H1 (cell line): Measurements from ENCODE around the gene PKN3. TPM values are rescaled to one million over a fixed set of nuclear protein-coding genes. Genes with fewer than 3 reads are reported as not detected.

Experiments
- CTCF ChIA-PET: fragments of 300-600 bp; sonication (Branson Sonifier 250); formaldehyde crosslinking; loops from one replicate; lab custom pipeline; 2021; ENCODE audit not compliant: partially characterized antibody; lab: Charles Lee
- POLR2A ChIA-PET: fragments of 300-600 bp; sonication (Branson Sonifier 250); formaldehyde crosslinking; loops from one replicate; lab custom pipeline; 2021; ENCODE audit warnings: inconsistent platforms; ENCODE audit not compliant: partially characterized antibody; lab: Charles Lee
- DNase-seq, 2 experiments: peaks; one replicate each; pipeline versions ENCODE4 v3.0.0 to v3.0.0-alpha.2; 2010 to 2022; ENCODE audit warnings: low spot score in 2 of 2, low read depth in 1 of 2, mixed read lengths in 1 of 2
- FAIRE-seq: peaks from 2 replicates; lab custom pipeline; 2011; peaks lifted over from hg19 to GRCh38; lab: Jason Lieb, UNC
- H2AFZ ChIP-seq: 2 replicates; pipeline ENCODE4 v1.8.1; 2012; ENCODE audit warnings: low read length, inconsistent platforms
- H2AK5ac ChIP-seq: 2 replicates; pipeline ENCODE4 v1.6.1; 2013; ENCODE audit warnings: low read depth, low read length
- H2BK120ac ChIP-seq: replicated peaks from 2 replicates; pipeline ENCODE3; 2013; ENCODE audit warnings: low read depth, low read length, inconsistent platforms
- H2BK12ac ChIP-seq: 2 replicates; pipeline ENCODE4 v1.6.1; 2013; ENCODE audit warnings: low read depth, low read length
- H2BK15ac ChIP-seq: 2 replicates; pipeline ENCODE4 v1.6.1; 2013; ENCODE audit warnings: low read length
- H2BK20ac ChIP-seq: 2 replicates; pipeline ENCODE4 v1.6.1; 2013; ENCODE audit warnings: low read length
- H2BK5ac ChIP-seq: 2 replicates; pipeline ENCODE4 v1.6.1; 2013; ENCODE audit warnings: low read depth, low read length
- H3K14ac ChIP-seq: 2 replicates; pipeline ENCODE4 v1.6.1; 2013; ENCODE audit warnings: inconsistent platforms; ENCODE audit not compliant: insufficient read length
- H3K18ac ChIP-seq: 2 replicates; pipeline ENCODE4 v1.6.1; 2013; ENCODE audit warnings: low read length; ENCODE audit errors: extremely low read depth
- H3K23ac ChIP-seq: 2 replicates; pipeline ENCODE4 v1.6.1; 2013; ENCODE audit warnings: inconsistent platforms; ENCODE audit not compliant: insufficient read length
- H3K23me2 ChIP-seq: 2 replicates; pipeline ENCODE4 v1.6.1; 2013; ENCODE audit warnings: low read depth, low read length
- H3K27ac ChIP-seq: 2 replicates; pipeline ENCODE4 v1.6.1; 2011; ENCODE audit warnings: low read depth, low read length, inconsistent platforms
- H3K27me3 ChIP-seq, 4 experiments: replicated peaks in 1 of 4; 1 replicate in 1 of 4; 2 replicates in 3 of 4; pipeline versions ENCODE4 v1.6.1 to v1.8.1; 2011 to 2013; ENCODE audit warnings: low read length in 3 of 4, mild to moderate bottlenecking in 3 of 4, inconsistent platforms in 2 of 4, mixed read lengths in 2 of 4, moderate library complexity in 1 of 4; ENCODE audit not compliant: control insufficient read depth in 3 of 4, insufficient read depth in 3 of 4; ENCODE audit errors: extremely low read depth in 1 of 4
- H3K36me3 ChIP-seq, 4 experiments: 2 replicates each; pipeline versions ENCODE4 v1.6.1 to v1.8.1; 2011 to 2013; ENCODE audit warnings: mild to moderate bottlenecking in 4 of 4, low read length in 3 of 4, moderate library complexity in 2 of 4, control low read depth in 1 of 4, inconsistent platforms in 1 of 4; ENCODE audit not compliant: insufficient read depth in 4 of 4, control insufficient read depth in 2 of 4
- H3K4ac ChIP-seq: replicated peaks from 2 replicates; pipeline ENCODE3; 2013; ENCODE audit warnings: low read length, low read depth, mixed read lengths, inconsistent platforms; ENCODE audit not compliant: insufficient read length
- H3K4me1 ChIP-seq, 4 experiments: replicated peaks in 1 of 4; 1 replicate in 1 of 4; 2 replicates in 3 of 4; pipeline versions ENCODE4 v1.6.1 to v1.8.1; 2011 to 2013; ENCODE audit warnings: low read length in 3 of 4, inconsistent platforms in 2 of 4, mixed read lengths in 1 of 4; ENCODE audit not compliant: insufficient read depth in 4 of 4, control insufficient read depth in 3 of 4
- H3K4me2 ChIP-seq, 2 experiments: 2 replicates each; pipeline versions ENCODE4 v1.6.1 to v1.8.1; 2011 to 2013; ENCODE audit warnings: low read depth in 2 of 2, low read length in 2 of 2, control low read depth in 1 of 2, inconsistent platforms in 1 of 2, mild to moderate bottlenecking in 1 of 2; ENCODE audit not compliant: insufficient read depth in 1 of 2
- H3K4me3 ChIP-seq, 4 experiments: fragments of 200-600, 300-600 bp in 1 of 4; sonication (generic), shearing (Covaris generic), sonication (Bioruptor Twin) in 1 of 4; 2 replicates each; pipeline versions ENCODE4 v1.5.1 to v1.8.1; 2011 to 2016; ENCODE audit warnings: low read length in 4 of 4, low read depth in 3 of 4, control low read depth in 2 of 4, inconsistent platforms in 2 of 4, mild to moderate bottlenecking in 2 of 4, mixed read lengths in 1 of 4, moderate library complexity in 1 of 4; ENCODE audit not compliant: insufficient read depth in 2 of 4; ENCODE audit errors: extremely low read depth in 1 of 4
- H3K56ac ChIP-seq: replicated peaks from 2 replicates; pipeline ENCODE3; 2013; ENCODE audit warnings: low read depth, mild to moderate bottlenecking, mixed read lengths, low read length, inconsistent platforms; ENCODE audit not compliant: insufficient read length
- H3K79me1 ChIP-seq: 2 replicates; pipeline ENCODE4 v1.6.1; 2013; ENCODE audit warnings: low read depth, low read length, control low read depth
- H3K79me2 ChIP-seq, 2 experiments: 2 replicates each; pipeline versions ENCODE4 v1.6.1 to v1.8.1; 2012 to 2013; ENCODE audit warnings: low read length in 2 of 2, mild to moderate bottlenecking in 2 of 2, inconsistent platforms in 1 of 2; ENCODE audit not compliant: insufficient read depth in 2 of 2, control insufficient read depth in 1 of 2
- H3K9ac ChIP-seq, 4 experiments: replicated peaks in 1 of 4; 1 replicate in 1 of 4; 2 replicates in 3 of 4; pipeline versions ENCODE4 v1.6.1 to v1.8.1; 2011 to 2013; ENCODE audit warnings: low read depth in 3 of 4, low read length in 3 of 4, control low read depth in 2 of 4, mild to moderate bottlenecking in 2 of 4, moderate library complexity in 2 of 4, inconsistent platforms in 1 of 4; ENCODE audit errors: extremely low read depth in 1 of 4
- H3K9me3 ChIP-seq, 2 experiments: 2 replicates each; pipeline versions ENCODE4 v1.6.1 to v1.8.1; 2012 to 2013; ENCODE audit warnings: mild to moderate bottlenecking in 2 of 2, moderate library complexity in 2 of 2, control low read depth in 1 of 2, inconsistent platforms in 1 of 2, low read depth in 1 of 2, low read length in 1 of 2, mixed read lengths in 1 of 2; ENCODE audit not compliant: insufficient read depth in 2 of 2
- H4K20me1 ChIP-seq, 2 experiments: replicated peaks in 1 of 2; 2 replicates each; pipeline versions ENCODE3 to v1.8.1; 2011 to 2013; ENCODE audit warnings: inconsistent platforms in 2 of 2, low read length in 2 of 2, mild to moderate bottlenecking in 1 of 2; ENCODE audit not compliant: insufficient read depth in 2 of 2, control insufficient read depth in 1 of 2
- H4K5ac ChIP-seq: 2 replicates; pipeline ENCODE4 v1.6.1; 2013; ENCODE audit warnings: low read length, low read depth, mixed read lengths, inconsistent platforms; ENCODE audit not compliant: insufficient read length
- H4K8ac ChIP-seq: 2 replicates; pipeline ENCODE4 v1.8.0; 2013; ENCODE audit warnings: mild to moderate bottlenecking, moderate library complexity, low read length, inconsistent platforms; ENCODE audit not compliant: insufficient read depth; ENCODE audit errors: extremely low read depth
- H4K91ac ChIP-seq: replicated peaks from 2 replicates; pipeline ENCODE3; 2013; ENCODE audit warnings: low read length, mixed read lengths, inconsistent platforms; ENCODE audit not compliant: insufficient read length
- BACH1 ChIP-seq: IDR thresholded peaks from 2 replicates; pipeline ENCODE4 v1.6.1; 2012; ENCODE audit warnings: low read length, improper control_type of control experiment
- GABPA ChIP-seq: IDR thresholded peaks from 2 replicates; pipeline ENCODE4 v1.6.1; 2011; ENCODE audit warnings: mild to moderate bottlenecking, low read length, moderate library complexity, borderline replicate concordance; ENCODE audit not compliant: insufficient read depth
- HDAC6 ChIP-seq: IDR thresholded peaks from one replicate; pipeline ENCODE4 v1.7.1; 2012; ENCODE audit warnings: low read depth, mild to moderate bottlenecking, inconsistent platforms, low read length, moderate library complexity
- JUND ChIP-seq: IDR thresholded peaks from 2 replicates; pipeline ENCODE4 v1.6.1; 2011; ENCODE audit warnings: mild to moderate bottlenecking, improper control_type of control experiment, low read length
- ZNF274 ChIP-seq: IDR thresholded peaks from 2 replicates; pipeline ENCODE4 v1.7.0; 2012; ENCODE audit warnings: low read length, borderline replicate concordance; ENCODE audit errors: extremely low read depth
- WGBS, 2 experiments: shearing (Covaris generic) in 1 of 2; methylation state at CpG; one replicate each; pipeline versions ENCODE4 v1.1.6 to v1.1.7; 2013 to 2015; ENCODE audit warnings: low lambda C conversion rate in 2 of 2, mixed read lengths in 2 of 2, inconsistent platforms in 1 of 2, low coverage in 1 of 2, missing lambda C conversion rate in 1 of 2; ENCODE audit not compliant: insufficient replicate concordance in 2 of 2, insufficient coverage in 1 of 2, insufficient read length in 1 of 2; ENCODE audit errors: extremely low coverage in 1 of 2, missing lambda C conversion rate in 1 of 2; 5-methylcytosine and 5-hydroxymethylcytosine counted together
- polyA plus RNA-seq, 7 experiments: library from polyadenylated mRNA; depleted of rRNA in 3 of 7; stranded (reverse) in 5 of 7; unstranded in 2 of 7; fragments of >200 nt in 5 of 7; fragments of 200-250 nt in 2 of 7; gene quantifications; 1 replicate in 5 of 7; 2 replicates in 1 of 7; 4 replicates in 1 of 7; pipeline versions ENCODE4 v1.2.1 to v1.2.3, GENCODE V29; 2011 to 2013; ENCODE audit warnings: missing spikeins in 2 of 7, mixed read lengths in 2 of 7
- total RNA-seq: library from RNA; stranded (reverse); fragmentation: NEBNext Ultra II Directional; extraction: Animal tissue kit (Norgen Biotek cat#: 25700); gene quantifications from 2 replicates; pipeline ENCODE4 v1.2.1, GENCODE V29; 2021
- TF ChIP-seq, protein P1 (sequence below): IDR thresholded peaks from 2 replicates; pipeline ENCODE4 v1.6.1; 2011; ENCODE audit warnings: low read depth, mild to moderate bottlenecking, low read length; ENCODE audit not compliant: insufficient read depth
- TF ChIP-seq, protein P2 (sequence below), 3 experiments: IDR thresholded peaks; 1 replicate in 2 of 3; 2 replicates in 1 of 3; pipeline versions ENCODE4 v1.5.1 to v1.6.1; 2011; ENCODE audit warnings: low read length in 3 of 3, mild to moderate bottlenecking in 3 of 3, inconsistent platforms in 2 of 3, low read depth in 1 of 3, moderate library complexity in 1 of 3; ENCODE audit not compliant: insufficient read depth in 1 of 3; ENCODE audit errors: control extremely low read depth in 1 of 3

Gene PKN3
- total and polyA plus RNA-seq, 2 of the 8 experiments (the other 6 are each of a cell fraction or from before 2014, with no cell fraction given) = 15.7 to 16.3 TPM

DNA sequence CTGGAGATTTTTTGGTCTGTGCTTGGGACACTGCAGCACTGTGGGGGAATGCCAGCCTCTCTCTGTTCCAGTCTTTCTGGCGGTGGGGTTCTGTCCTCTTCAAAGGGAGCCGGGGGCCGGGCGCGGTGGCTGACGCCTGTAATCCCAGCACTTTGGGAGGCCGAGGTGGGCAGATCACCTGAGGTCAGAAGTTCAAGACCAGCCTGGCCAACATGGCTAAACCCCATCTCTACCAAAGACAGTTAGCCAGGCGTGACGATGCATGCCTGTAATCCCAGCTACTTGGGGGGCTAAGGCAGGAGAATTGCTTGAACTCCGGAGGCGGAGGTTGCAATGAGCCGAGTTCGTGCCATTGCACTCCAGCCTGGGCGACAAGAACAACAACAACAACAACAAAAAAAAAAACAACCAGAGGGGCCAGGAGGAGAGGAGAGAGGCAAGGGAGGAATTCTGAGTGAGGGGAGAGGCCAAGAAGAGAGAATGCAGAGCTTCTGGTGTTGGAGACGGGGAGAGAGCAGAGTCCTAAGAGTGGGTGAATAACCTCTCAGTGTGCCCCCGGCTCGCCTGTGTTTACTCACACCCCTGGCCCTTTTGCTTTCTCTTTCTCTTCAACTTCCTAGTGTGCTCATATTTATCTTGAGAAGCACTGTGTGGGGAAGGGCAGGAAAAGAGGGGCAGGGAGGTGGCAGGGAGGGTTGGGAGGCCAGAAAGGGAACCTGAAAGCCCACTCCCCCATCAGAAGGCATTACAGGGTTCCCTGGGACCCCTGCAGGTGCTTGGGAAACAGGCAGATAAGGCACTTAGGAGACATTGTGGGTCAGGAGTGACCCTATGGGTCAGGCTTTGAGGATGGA, 16.4 kb upstream of the PKN3 start:
- DNase-seq = no peak
- no peak overlapping the region for H4K5ac ChIP-seq
- H4K20me1 ChIP-seq = peaks cover 23 to 26% of the 10 kb centered on the region in 2 experiments
- H3K14ac ChIP-seq = no peak overlapping the region
- H3K23me2 ChIP-seq = peaks cover 24% of the 10 kb centered on the region
- TF ChIP-seq, protein P1, sequence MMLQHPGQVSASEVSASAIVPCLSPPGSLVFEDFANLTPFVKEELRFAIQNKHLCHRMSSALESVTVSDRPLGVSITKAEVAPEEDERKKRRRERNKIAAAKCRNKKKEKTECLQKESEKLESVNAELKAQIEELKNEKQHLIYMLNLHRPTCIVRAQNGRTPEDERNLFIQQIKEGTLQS = no peak
- TF ChIP-seq GABPA (no peak), ZNF274 (no peak), BACH1 (no peak), HDAC6 (no peak), JUND (no peak)
- TF ChIP-seq, protein P2, sequence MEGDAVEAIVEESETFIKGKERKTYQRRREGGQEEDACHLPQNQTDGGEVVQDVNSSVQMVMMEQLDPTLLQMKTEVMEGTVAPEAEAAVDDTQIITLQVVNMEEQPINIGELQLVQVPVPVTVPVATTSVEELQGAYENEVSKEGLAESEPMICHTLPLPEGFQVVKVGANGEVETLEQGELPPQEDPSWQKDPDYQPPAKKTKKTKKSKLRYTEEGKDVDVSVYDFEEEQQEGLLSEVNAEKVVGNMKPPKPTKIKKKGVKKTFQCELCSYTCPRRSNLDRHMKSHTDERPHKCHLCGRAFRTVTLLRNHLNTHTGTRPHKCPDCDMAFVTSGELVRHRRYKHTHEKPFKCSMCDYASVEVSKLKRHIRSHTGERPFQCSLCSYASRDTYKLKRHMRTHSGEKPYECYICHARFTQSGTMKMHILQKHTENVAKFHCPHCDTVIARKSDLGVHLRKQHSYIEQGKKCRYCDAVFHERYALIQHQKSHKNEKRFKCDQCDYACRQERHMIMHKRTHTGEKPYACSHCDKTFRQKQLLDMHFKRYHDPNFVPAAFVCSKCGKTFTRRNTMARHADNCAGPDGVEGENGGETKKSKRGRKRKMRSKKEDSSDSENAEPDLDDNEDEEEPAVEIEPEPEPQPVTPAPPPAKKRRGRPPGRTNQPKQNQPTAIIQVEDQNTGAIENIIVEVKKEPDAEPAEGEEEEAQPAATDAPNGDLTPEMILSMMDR (IDR thresholded peaks at IDR 0.05; ENCODE audit: control extremely low read depth in 1 of 3, insufficient read depth in 1 of 3, low read depth in 1 of 3, low read length in 3 of 3) = no peak
- no peak overlapping the region for H4K91ac ChIP-seq
- no peak overlapping the region for H3K27ac ChIP-seq
- no peak overlapping the region; the same call in 1 of the 2 replicates for H2BK12ac ChIP-seq
- peaks cover 0 to 26% (median 0%) of the 10 kb centered on the region in 4 experiments; a peak in 1 of 8 replicates for H3K36me3 ChIP-seq
- no peak for FAIRE-seq
- H3K18ac ChIP-seq = no peak overlapping the region; the same call in 1 of the 2 replicates
- peaks cover 8% of the 10 kb centered on the region; the same call in 1 of the 2 replicates for H3K79me1 ChIP-seq
- H2BK20ac ChIP-seq = no peak overlapping the region
- H2AK5ac ChIP-seq = no peak overlapping the region
- peaks cover 34 to 59% of the 10 kb centered on the region in 2 experiments for H3K79me2 ChIP-seq
- no peak overlapping the region for H2AFZ ChIP-seq
- H2BK5ac ChIP-seq = peak overlapping the region; percentile 62; the same call in 1 of the 2 replicates
- POLR2A ChIA-PET = interaction anchor here (1.0 to 46.1 kb wide), 10 partner anchors 8 to 133 kb away, joined by 3 to 1197 read pairs (median 35); partner anchors contain the start of genes DYNC2I2, ENDOG, PKN3 and SET
- peaks cover 3 to 15% (median 8%) of the 10 kb centered on the region in 4 experiments; a peak in 6 of 7 replicates for H3K4me1 ChIP-seq
- no peak overlapping the region for H3K56ac ChIP-seq
- H3K9ac ChIP-seq = peak overlapping the region in 2 of 4 experiments; percentile 1 to 48; a peak in 2 of 7 replicates
- H3K4ac ChIP-seq = no peak overlapping the region
- no peak overlapping the region for H4K8ac ChIP-seq
- 53% methylated on average over 14 of the region's 17 CpGs; no CpG with 5 or more reads in 1 of the 2 experiments for WGBS, 2 experiments
- no peaks in the 10 kb centered on the region; a peak in 1 of 4 replicates for H3K9me3 ChIP-seq
- H3K23ac ChIP-seq = no peak overlapping the region
- no peak overlapping the region for H2BK15ac ChIP-seq
- H3K4me2 ChIP-seq = peak overlapping the region; percentile 95 to 100
- peak overlapping the region; percentile 91 to 99 (median 97) for H3K4me3 ChIP-seq
- CTCF ChIA-PET = interaction anchor here (0.8 kb wide), 2 partner anchors 16 to 42 kb away, joined by 3 to 4 read pairs; partner anchors contain the start of gene PKN3
- no peak overlapping the region for H2BK120ac ChIP-seq
- H3K27me3 ChIP-seq = no peaks in the 10 kb centered on the region
